Nephron (organoid): ENCODE data around the gene ADCY6.
A peak's percentile ranks its signal among the peaks of the same experiment; 100 is the strongest.

Experiments used
- H3K27ac Mint-ChIP-seq, 3 experiments: 2 replicates each; pipeline ENCODE4 v1.8.0; 2020; ENCODE audit warnings: mixed read lengths in 3 of 3, mild to moderate bottlenecking in 2 of 3, moderate library complexity in 1 of 3
- H3K27me3 Mint-ChIP-seq: 2 replicates; pipeline ENCODE4 v1.8.0; 2021; ENCODE audit warnings: low read depth, mild to moderate bottlenecking, moderate library complexity, mixed read lengths
- H3K36me3 Mint-ChIP-seq: 2 replicates; pipeline ENCODE4 v1.8.0; 2020; ENCODE audit warnings: low read depth, mixed read lengths
- H3K4me1 Mint-ChIP-seq: 2 replicates; pipeline ENCODE4 v1.8.0; 2020; ENCODE audit warnings: mixed read lengths
- H3K4me3 Mint-ChIP-seq, 3 experiments: 2 replicates each; pipeline ENCODE4 v1.8.0; 2020; ENCODE audit warnings: mild to moderate bottlenecking in 3 of 3, mixed read lengths in 3 of 3, moderate library complexity in 2 of 3
- H3K9me3 Mint-ChIP-seq: 2 replicates; pipeline ENCODE4 v1.8.0; 2020; ENCODE audit warnings: mixed read lengths
- TF ChIP-seq, protein P1 (sequence below), 3 experiments: fragments of 200-600 bp; sonication (generic); IDR thresholded peaks; one replicate each; pipeline ENCODE4 v1.5.0; 2021; ENCODE audit warnings: antibody characterized with exemption in 3 of 3; ENCODE audit not compliant: unreplicated experiment in 3 of 3

The ADCY6 gene

DNA sequence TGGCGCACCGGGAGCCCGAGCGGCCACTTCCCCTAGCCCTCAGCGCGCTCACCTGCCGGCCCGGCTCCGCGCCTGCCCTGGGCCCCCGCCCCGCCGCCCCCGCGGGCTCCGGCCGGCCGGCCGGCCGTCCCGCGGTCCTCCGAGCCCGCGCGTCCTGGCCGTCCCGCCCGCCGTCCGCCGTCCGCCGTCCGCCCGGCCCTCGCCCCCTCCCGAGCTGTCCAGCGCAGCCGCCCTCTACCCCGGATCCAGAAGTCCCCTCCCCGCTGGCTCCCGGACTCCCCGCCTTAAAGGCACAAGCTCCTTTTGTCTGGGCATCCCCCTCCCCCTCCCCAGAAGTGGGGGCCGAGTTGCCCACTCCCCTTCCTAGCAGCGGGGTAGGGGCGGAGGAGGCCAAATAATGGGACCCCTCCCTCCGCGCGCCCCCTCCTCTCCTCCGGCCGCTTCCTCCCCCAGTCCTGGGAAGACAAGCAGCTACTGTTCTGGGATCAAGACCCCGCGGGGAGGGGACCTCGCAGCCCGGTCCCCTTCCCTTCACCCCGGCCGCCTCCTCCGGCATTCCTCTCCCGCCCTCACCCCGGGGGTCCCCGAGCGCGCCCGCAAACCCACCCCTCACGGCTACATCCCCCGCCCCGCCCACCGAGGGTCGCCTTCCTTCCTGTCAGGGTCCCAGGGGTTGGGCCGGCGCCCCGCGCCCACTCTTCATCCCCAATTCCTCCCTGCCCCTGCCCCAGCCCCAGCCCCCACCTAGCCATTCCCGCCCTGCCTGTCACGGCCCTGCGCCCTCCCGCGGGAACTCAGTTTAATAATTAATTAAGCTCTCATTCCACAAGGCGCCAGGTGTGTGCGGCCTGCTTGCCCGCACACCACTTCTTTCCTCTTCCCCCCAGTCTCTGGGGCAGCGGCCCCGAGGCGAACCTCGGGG lies at the start of gene ADCY6:
TSS of gene ADCY6 (minus strand) at position 236 of the 922 bp plus-strand sequence. CDS start 5,655 bp downstream, outside the sequence.
- TF ChIP-seq, protein P1, sequence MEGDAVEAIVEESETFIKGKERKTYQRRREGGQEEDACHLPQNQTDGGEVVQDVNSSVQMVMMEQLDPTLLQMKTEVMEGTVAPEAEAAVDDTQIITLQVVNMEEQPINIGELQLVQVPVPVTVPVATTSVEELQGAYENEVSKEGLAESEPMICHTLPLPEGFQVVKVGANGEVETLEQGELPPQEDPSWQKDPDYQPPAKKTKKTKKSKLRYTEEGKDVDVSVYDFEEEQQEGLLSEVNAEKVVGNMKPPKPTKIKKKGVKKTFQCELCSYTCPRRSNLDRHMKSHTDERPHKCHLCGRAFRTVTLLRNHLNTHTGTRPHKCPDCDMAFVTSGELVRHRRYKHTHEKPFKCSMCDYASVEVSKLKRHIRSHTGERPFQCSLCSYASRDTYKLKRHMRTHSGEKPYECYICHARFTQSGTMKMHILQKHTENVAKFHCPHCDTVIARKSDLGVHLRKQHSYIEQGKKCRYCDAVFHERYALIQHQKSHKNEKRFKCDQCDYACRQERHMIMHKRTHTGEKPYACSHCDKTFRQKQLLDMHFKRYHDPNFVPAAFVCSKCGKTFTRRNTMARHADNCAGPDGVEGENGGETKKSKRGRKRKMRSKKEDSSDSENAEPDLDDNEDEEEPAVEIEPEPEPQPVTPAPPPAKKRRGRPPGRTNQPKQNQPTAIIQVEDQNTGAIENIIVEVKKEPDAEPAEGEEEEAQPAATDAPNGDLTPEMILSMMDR (IDR thresholded peaks at IDR 0.05; ENCODE audit: unreplicated experiment in 3 of 3) = no peak
- Mint-ChIP-seq H3K27ac (peak within 1 kb of the TSS; percentile 77 to 93 (median 92)), H3K4me3 (peak within 1 kb of the TSS; percentile 94 to 96 (median 95)), H3K27me3 (peaks cover 3% of the 10 kb centered on the region), H3K36me3 (peaks cover 5% of the 10 kb centered on the region), H3K9me3 (no peaks in the 10 kb centered on the region), H3K4me1 (peaks cover 33% of the 10 kb centered on the region)

DNA sequence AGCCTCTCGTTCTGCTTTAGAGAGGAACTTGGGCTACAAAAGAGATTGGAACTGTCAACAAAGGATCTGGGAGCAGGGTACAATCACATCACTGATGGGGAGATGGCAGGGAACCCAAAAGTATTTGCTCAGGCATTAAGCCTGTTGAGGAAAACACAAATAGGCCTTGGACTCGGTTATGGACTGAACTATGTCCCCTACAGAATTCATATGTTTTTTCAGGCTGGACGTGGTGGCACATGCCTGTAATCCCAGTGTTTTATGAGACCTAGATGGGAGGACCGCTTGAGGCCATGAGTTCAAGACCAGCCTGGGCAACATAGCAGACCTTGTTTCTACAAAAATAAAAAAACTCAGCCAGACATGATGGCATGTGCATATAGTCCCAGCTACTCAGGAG lies 49.2 kb upstream of the ADCY6 start:
- H3K27me3 Mint-ChIP-seq = no peaks in the 10 kb centered on the region
- peaks cover 68% of the 10 kb centered on the region for H3K36me3 Mint-ChIP-seq
- TF ChIP-seq, protein P1 (IDR thresholded peaks at IDR 0.05; ENCODE audit: unreplicated experiment in 3 of 3) = no peak
- H3K9me3 Mint-ChIP-seq = no peaks in the 10 kb centered on the region
- no peaks in the 10 kb centered on the region for H3K4me1 Mint-ChIP-seq
- no peak overlapping the region for H3K4me3 Mint-ChIP-seq
- H3K27ac Mint-ChIP-seq = no peak overlapping the region

GRCh38 chr12:48832321-48833060 lies 43.6 kb upstream of the ADCY6 start:
- Mint-ChIP-seq H3K9me3 (no peaks in the 10 kb centered on the region), H3K4me1 (no peaks in the 10 kb centered on the region), H3K4me3 (no peak overlapping the region), H3K36me3 (peaks cover 70% of the 10 kb centered on the region), H3K27me3 (no peaks in the 10 kb centered on the region), H3K27ac (no peak overlapping the region)
- TF ChIP-seq, protein P1 (IDR thresholded peaks at IDR 0.05; ENCODE audit: unreplicated experiment in 3 of 3) = no peak

- H3K4me3 Mint-ChIP-seq = no peak overlapping the region
- H3K4me1 Mint-ChIP-seq = no peaks in the 10 kb centered on the region
- H3K36me3 Mint-ChIP-seq = peaks cover 61% of the 10 kb centered on the region
- no peaks in the 10 kb centered on the region for H3K27me3 Mint-ChIP-seq
- no peak overlapping the region for H3K27ac Mint-ChIP-seq
- TF ChIP-seq, protein P1 (IDR thresholded peaks at IDR 0.05; ENCODE audit: unreplicated experiment in 3 of 3) = no peak
- no peaks in the 10 kb centered on the region for H3K9me3 Mint-ChIP-seq
These were observed 42.4 kb upstream of the ADCY6 start for GRCh38 chr12:48831257-48831656.

DNA sequence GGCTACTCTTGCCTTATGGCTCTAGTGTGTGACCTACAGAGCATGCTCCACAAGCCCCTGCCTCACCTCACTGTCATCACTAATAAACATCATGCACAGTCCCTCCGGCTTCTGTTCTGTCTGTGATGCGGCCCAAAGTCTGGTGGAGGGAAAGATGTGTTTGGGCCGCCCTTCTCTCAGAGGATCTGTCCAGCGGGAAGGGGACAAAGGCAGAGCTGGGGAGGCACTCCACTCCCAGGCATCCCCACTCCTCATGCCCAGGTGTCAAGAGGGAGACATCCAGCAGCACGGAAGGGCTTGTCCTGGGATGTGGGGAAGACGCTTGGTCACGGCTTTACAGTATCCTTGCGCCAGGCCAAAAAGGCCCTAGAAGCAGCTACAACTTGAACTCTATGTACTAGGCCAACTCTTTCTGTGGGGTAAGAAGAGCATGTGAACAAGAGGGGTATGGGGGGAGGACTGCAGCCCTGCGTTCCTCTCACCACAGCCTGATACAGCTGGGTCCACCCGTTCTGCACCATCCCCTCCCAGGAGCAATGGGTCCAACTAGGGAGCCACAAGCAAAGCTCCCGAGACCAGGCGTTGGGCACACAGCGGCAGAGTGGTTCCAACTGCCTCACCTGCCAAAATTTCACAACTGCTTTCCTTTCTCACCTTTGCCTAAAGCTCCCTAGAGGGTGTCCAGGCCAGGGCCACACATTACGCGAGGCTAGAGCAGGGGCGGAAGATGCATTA lies 40.1 kb upstream of the ADCY6 start:
- no peak overlapping the region for H3K4me3 Mint-ChIP-seq
- H3K27ac Mint-ChIP-seq = no peak overlapping the region
- peaks cover 67% of the 10 kb centered on the region for H3K36me3 Mint-ChIP-seq
- no peaks in the 10 kb centered on the region for H3K4me1 Mint-ChIP-seq
- H3K9me3 Mint-ChIP-seq = no peaks in the 10 kb centered on the region
- TF ChIP-seq, protein P1 (IDR thresholded peaks at IDR 0.05; ENCODE audit: unreplicated experiment in 3 of 3) = no peak
- no peaks in the 10 kb centered on the region for H3K27me3 Mint-ChIP-seq
